ENCODE data around the gene SEL1L. TPM values are rescaled to one million over a fixed set of nuclear protein-coding genes. Genes with fewer than 3 reads are reported as not detected.

The SEL1L gene
- polyA plus RNA-seq, 3 donors = 14.4 to 48.4 (median 42.5) TPM

- H3K27me3 ChIP-seq (ENCODE audit: control insufficient read depth in 2 of 2, insufficient read depth in 2 of 2, low read length in 2 of 2) = peaks cover 58 to 59% of the 10 kb centered on the region in 2 donors
- TF ChIP-seq CTCF (IDR thresholded peaks at IDR 0.05) = no peak
- peaks cover 51 to 67% (median 61%) of the 10 kb centered on the region in 3 donors for H3K27me3 Mint-ChIP-seq (ENCODE audit: low read depth in 3 of 3)
Measured at GRCh38 chr14:81441626-81442134, 92.0 kb downstream of the SEL1L start.

GRCh38 chr14:81440041-81440440 lies 93.6 kb downstream of the SEL1L start:
- peaks cover 3 to 7% of the 10 kb centered on the region in 2 donors for H3K36me3 Mint-ChIP-seq
- no CpG with 5 or more reads among the region's 3 CpGs for WGBS (ENCODE audit: insufficient coverage)

More at GRCh38 chr14:81441626-81442134, 92.0 kb downstream of the SEL1L start:
- no CpG with 5 or more reads among the region's 5 CpGs for WGBS (ENCODE audit: insufficient coverage)
- peaks cover 3 to 5% of the 10 kb centered on the region in 2 donors for H3K4me1 ChIP-seq (ENCODE audit: control insufficient read depth in 1 of 2, insufficient read depth in 2 of 2, low read length in 2 of 2)
- no peaks in the 10 kb centered on the region for H3K36me3 ChIP-seq (replicated peaks in 1 of 2; ENCODE audit: control insufficient read depth in 1 of 2, insufficient read depth in 2 of 2, low read length in 2 of 2)
- no peaks in the 10 kb centered on the region for H3K9me3 ChIP-seq (replicated peaks in 1 of 2; ENCODE audit: control insufficient read depth in 1 of 2, insufficient read depth in 1 of 2, low read length in 2 of 2)
- Mint-ChIP-seq H3K4me1 (peaks cover 6% of the 10 kb centered on the region), H3K4me3 (no peak overlapping the region), H3K9me3 (peaks cover 0 to 10% (median 3%) of the 10 kb centered on the region in 7 donors), H3K36me3 (peaks cover 3 to 6% of the 10 kb centered on the region in 2 donors), H3K27ac (no peak overlapping the region)
- H3K4me2 ChIP-seq (replicated peaks; ENCODE audit: extremely low read depth, low read length, poor library complexity, severe bottlenecking) = no peak overlapping the region
- H2AFZ ChIP-seq (ENCODE audit: insufficient read depth, low read depth, low read length, poor library complexity, severe bottlenecking) = no peak overlapping the region
- intact Hi-C loops (cut with micrococcal nuclease) = no loop called here
- H3K4me3 ChIP-seq (replicated peaks in 1 of 3; ENCODE audit: low read depth in 2 of 3, low read length in 3 of 3) = no peak overlapping the region
- no peak overlapping the region for H3K9ac ChIP-seq (ENCODE audit: insufficient read depth, low read length, poor library complexity, severe bottlenecking)
- no peak for DNase-seq
- H3K27ac ChIP-seq (ENCODE audit: low read depth in 1 of 2, low read length in 2 of 2) = no peak overlapping the region
- no peaks in the 10 kb centered on the region for H4K20me1 ChIP-seq (ENCODE audit: insufficient read depth, low read length)
- H3K79me2 ChIP-seq (ENCODE audit: insufficient read depth, low read length) = no peaks in the 10 kb centered on the region

More at GRCh38 chr14:81440041-81440440, 93.6 kb downstream of the SEL1L start:
- H2AFZ ChIP-seq (ENCODE audit: insufficient read depth, low read depth, low read length, poor library complexity, severe bottlenecking) = no peak overlapping the region
- H3K4me3 ChIP-seq (replicated peaks in 1 of 3; ENCODE audit: low read depth in 2 of 3, low read length in 3 of 3) = no peak overlapping the region
- H4K20me1 ChIP-seq (ENCODE audit: insufficient read depth, low read length) = no peaks in the 10 kb centered on the region
- Mint-ChIP-seq H3K27ac (no peak overlapping the region), H3K27me3 (ENCODE audit: low read depth in 3 of 3) (peaks cover 62 to 79% (median 71%) of the 10 kb centered on the region in 3 donors), H3K4me3 (peak overlapping the region in 1 of 2 donors; percentile 89), H3K9me3 (peaks cover 0 to 13% (median 6%) of the 10 kb centered on the region in 7 donors), H3K4me1 (peaks cover 14% of the 10 kb centered on the region)
- DNase-seq = no peak
- intact Hi-C loops (cut with micrococcal nuclease) = no loop called here
- TF ChIP-seq CTCF (IDR thresholded peaks at IDR 0.05) = no peak
- H3K27ac ChIP-seq (ENCODE audit: low read depth in 1 of 2, low read length in 2 of 2) = no peak overlapping the region
- no peaks in the 10 kb centered on the region for H3K36me3 ChIP-seq (replicated peaks in 1 of 2; ENCODE audit: control insufficient read depth in 1 of 2, insufficient read depth in 2 of 2, low read length in 2 of 2)
- peaks cover 69 to 71% of the 10 kb centered on the region in 2 donors for H3K27me3 ChIP-seq (ENCODE audit: control insufficient read depth in 2 of 2, insufficient read depth in 2 of 2, low read length in 2 of 2)
- H3K4me2 ChIP-seq (replicated peaks; ENCODE audit: extremely low read depth, low read length, poor library complexity, severe bottlenecking) = no peak overlapping the region
- no peaks in the 10 kb centered on the region for H3K79me2 ChIP-seq (ENCODE audit: insufficient read depth, low read length)
- no peak overlapping the region for H3K9ac ChIP-seq (ENCODE audit: insufficient read depth, low read length, poor library complexity, severe bottlenecking)
- peaks cover 15 to 18% of the 10 kb centered on the region in 2 donors for H3K4me1 ChIP-seq (ENCODE audit: control insufficient read depth in 1 of 2, insufficient read depth in 2 of 2, low read length in 2 of 2)
- H3K9me3 ChIP-seq (replicated peaks in 1 of 2; ENCODE audit: control insufficient read depth in 1 of 2, insufficient read depth in 1 of 2, low read length in 2 of 2) = peaks cover 0 to 7% of the 10 kb centered on the region in 2 donors

Measured in CD14-positive monocyte (primary cell).